Prostate gland (tissue), 2 donors: ENCODE data around the gene C22orf23. TPM values are rescaled to one million over a fixed set of nuclear protein-coding genes. Genes with fewer than 3 reads are reported as not detected.

Source experiments
- DNase-seq: peaks from one replicate; pipeline ENCODE4 v3.0.0-alpha.2; 2019; ENCODE audit warnings: low spot score
- H3K27ac ChIP-seq, 2 donors: fragments of 200-600 bp; sonication (generic); 2 replicates each; pipeline ENCODE4 v1.5.1; 2017 to 2019
- H3K27me3 ChIP-seq: fragments of 200-600 bp; sonication (generic); replicated peaks from 2 replicates; pipeline ENCODE4 v1.5.1; 2019; ENCODE audit not compliant: insufficient read depth
- H3K36me3 ChIP-seq, 2 donors: fragments of 200-600 bp; sonication (generic); 1 replicate in 1 of 2; 2 replicates in 1 of 2; pipeline versions ENCODE4 v1.5.1 to v1.8.1; 2017 to 2019
- H3K4me1 ChIP-seq: fragments of 200-600 bp; sonication (generic); replicated peaks from 2 replicates; pipeline ENCODE4 v1.5.1; 2019
- H3K4me3 ChIP-seq, 2 donors: fragments of 200-600 bp; sonication (generic); 2 replicates each; pipeline ENCODE4 v1.5.1; 2017 to 2019
- H3K9me3 ChIP-seq: fragments of 200-600 bp; sonication (generic); 2 replicates; pipeline ENCODE4 v1.5.1; 2017
- POLR2A ChIP-seq: fragments of 450-650 bp; IDR thresholded peaks from one replicate; pipeline ENCODE4 v1.6.1; 2016; ENCODE audit warnings: antibody characterized with exemption, mild to moderate bottlenecking
- POLR2AphosphoS5 ChIP-seq: sonication (generic); formaldehyde crosslinking; IDR thresholded peaks from one replicate; pipeline ENCODE4 v1.6.1; 2017; ENCODE audit warnings: antibody characterized with exemption
- WGBS: methylation state at CpG from one replicate; pipeline ENCODE4 v1.1.5; 2018; 5-methylcytosine and 5-hydroxymethylcytosine counted together
- intact Hi-C: fragments of 100-400 bp; cut with DNase I; formaldehyde crosslinking; loops from one replicate; pipeline ENCODE4 v1.14.2; 2022
- total RNA-seq, 2 donors: library from RNA; depleted of rRNA; stranded (reverse); fragments of >200 nt; gene quantifications; one replicate each; pipeline ENCODE4 v1.1.0, GENCODE V29; 2016
- TF ChIP-seq, protein P1 (sequence below), 4 experiments: fragments of 200-600 bp in 2 of 4; fragments of 450-650 bp in 2 of 4; sonication (generic) in 2 of 4; IDR thresholded peaks; 1 replicate in 3 of 4; 2 replicates in 1 of 4; pipeline ENCODE4 v1.5.1; 2016 to 2019; ENCODE audit warnings: antibody characterized with exemption in 4 of 4, mild to moderate bottlenecking in 2 of 4, moderate library complexity in 2 of 4

The C22orf23 gene
- total RNA-seq, 2 donors from 2014 or later: 9.7 TPM; not detected in 1

DNA sequence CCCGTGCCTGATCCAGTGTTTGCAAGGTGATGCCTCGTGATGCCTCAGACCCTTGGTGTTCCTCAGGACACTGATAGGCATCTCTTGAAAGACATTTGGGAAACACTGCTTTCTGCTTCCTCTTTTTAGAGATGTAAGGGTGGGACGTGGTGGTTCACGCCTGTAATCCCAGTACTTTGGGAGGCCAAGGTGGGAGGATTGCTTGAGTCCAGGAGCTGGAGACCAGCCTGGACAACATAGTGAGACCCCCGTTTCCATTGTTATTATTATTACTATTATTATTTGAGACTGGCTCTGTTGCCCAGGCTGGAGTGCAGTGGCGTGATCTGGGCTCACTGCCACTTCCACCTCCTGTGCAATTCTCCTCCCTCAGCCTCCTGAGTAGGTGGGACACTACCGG is 37.5 kb upstream of the C22orf23 start:
- Histone ChIP-seq H3K27me3 (no peaks in the 10 kb centered on the region), H3K9me3 (no peaks in the 10 kb centered on the region), H3K27ac (no peak overlapping the region), H3K4me3 (no peak overlapping the region), H3K36me3 (no peaks in the 10 kb centered on the region), H3K4me1 (no peaks in the 10 kb centered on the region)
- TF ChIP-seq POLR2AphosphoS5 (no peak), POLR2A (no peak)
- TF ChIP-seq, protein P1, sequence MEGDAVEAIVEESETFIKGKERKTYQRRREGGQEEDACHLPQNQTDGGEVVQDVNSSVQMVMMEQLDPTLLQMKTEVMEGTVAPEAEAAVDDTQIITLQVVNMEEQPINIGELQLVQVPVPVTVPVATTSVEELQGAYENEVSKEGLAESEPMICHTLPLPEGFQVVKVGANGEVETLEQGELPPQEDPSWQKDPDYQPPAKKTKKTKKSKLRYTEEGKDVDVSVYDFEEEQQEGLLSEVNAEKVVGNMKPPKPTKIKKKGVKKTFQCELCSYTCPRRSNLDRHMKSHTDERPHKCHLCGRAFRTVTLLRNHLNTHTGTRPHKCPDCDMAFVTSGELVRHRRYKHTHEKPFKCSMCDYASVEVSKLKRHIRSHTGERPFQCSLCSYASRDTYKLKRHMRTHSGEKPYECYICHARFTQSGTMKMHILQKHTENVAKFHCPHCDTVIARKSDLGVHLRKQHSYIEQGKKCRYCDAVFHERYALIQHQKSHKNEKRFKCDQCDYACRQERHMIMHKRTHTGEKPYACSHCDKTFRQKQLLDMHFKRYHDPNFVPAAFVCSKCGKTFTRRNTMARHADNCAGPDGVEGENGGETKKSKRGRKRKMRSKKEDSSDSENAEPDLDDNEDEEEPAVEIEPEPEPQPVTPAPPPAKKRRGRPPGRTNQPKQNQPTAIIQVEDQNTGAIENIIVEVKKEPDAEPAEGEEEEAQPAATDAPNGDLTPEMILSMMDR (IDR thresholded peaks at IDR 0.05): no peak
- intact Hi-C loops: no loop called here
- WGBS: 89% methylated on average over 7 of the region's 7 CpGs
- DNase-seq: no peak

DNA sequence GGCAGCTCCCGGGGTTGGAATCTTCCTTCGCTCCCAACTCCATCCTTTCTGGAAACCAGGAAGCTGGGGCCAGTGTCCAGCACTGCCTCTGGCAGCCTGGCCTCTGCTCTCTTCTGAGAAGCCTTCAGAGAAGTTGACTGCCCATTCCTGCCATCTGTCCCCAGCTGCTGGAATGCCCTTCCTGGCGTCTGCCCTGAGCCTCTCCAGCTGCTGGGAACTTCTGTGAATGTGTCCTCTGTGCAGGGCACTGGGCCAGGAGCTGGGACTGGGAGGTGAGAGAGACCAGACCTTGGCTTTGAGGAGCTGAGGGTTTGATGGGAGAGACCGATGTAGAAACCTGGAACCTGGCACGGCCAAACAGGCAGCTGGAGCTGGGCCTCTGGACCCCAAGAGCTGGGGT is 36.9 kb upstream of the C22orf23 start:
- Histone ChIP-seq H3K4me3 (no peak overlapping the region), H3K27ac (no peak overlapping the region), H3K36me3 (no peaks in the 10 kb centered on the region), H3K9me3 (no peaks in the 10 kb centered on the region), H3K4me1 (no peaks in the 10 kb centered on the region), H3K27me3 (no peaks in the 10 kb centered on the region)
- intact Hi-C loops: no loop called here
- TF ChIP-seq POLR2A: no peak
- TF ChIP-seq, protein P1 (IDR thresholded peaks at IDR 0.05): no peak
- no peak for TF ChIP-seq POLR2AphosphoS5
- 67% methylated on average over 5 of the region's 5 CpGs for WGBS
- DNase-seq: no peak

DNA sequence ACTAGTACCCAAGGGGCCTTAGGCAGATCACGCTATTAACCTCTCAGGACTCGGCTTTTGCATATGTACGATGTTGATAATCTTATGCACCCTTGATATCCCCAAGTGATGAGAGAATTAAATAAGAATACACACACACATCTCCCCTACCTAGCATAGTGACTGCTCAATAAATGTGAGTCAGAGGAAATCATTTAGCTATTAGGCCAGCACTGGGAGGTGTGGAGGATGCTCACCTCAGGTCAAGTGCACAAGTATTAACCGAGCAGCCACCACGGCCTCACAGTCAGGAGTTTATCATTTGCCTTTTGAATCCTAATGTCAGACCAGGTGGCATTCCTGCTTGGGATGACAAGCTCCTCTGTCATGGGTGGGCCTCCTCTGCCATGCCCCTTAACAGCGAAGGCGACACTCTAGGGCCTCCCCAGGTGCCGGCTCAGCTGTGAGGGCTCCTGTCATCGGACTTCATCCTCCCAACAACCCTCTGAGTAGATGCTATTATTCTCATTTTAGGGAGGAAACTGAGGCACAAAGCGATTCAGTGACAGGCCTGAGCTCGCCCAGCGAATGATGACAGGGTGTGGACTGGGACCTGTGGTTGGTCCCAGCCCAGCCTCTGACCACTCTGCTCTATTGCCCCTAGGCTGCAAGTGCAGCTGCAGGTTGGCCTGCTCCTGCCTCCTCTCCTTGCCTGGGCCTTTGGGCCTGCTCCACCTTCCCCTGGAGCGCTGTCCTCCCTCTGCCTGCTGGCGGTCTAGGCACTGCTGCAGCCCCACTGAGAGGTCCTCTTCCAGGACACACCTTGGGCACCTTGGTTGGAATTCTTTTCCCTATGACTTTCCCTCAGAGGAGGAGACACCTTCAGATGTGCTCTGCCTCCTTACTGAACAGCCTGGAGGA is 36.0 kb upstream of the C22orf23 start:
- DNase-seq: no peak
- no peak overlapping the region for H3K27ac ChIP-seq
- H3K4me3 ChIP-seq: no peak overlapping the region
- H3K36me3 ChIP-seq: no peaks in the 10 kb centered on the region
- TF ChIP-seq POLR2AphosphoS5: no peak
- H3K4me1 ChIP-seq: no peaks in the 10 kb centered on the region
- 92% methylated on average over 14 of the region's 14 CpGs for WGBS
- H3K9me3 ChIP-seq: no peaks in the 10 kb centered on the region
- no peaks in the 10 kb centered on the region for H3K27me3 ChIP-seq
- intact Hi-C loops: no loop called here

DNA sequence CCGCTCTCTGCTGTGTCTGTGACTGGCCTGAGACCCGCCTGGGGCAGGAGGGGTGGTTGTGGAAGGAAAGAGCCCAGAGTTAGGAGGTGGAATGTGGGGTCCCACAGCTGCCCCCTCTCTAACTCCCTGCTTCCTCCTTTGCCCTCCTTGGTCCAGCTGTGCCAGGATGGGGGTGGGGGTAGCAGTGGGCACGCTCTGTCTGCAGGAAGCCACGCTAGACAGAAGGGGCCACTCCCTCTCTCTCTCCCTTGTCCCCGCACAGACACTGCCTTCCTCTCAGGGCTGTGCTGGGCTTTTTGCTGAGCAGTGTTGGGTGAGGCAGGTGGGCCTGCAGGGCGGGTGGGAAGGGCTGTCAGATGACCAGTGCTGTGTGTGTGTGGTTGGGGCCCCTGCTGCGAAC is 33.0 kb upstream of the C22orf23 start:
- no peak for DNase-seq
- H3K9me3 ChIP-seq: no peaks in the 10 kb centered on the region
- H3K27me3 ChIP-seq: no peaks in the 10 kb centered on the region
- WGBS: 86% methylated on average over 7 of the region's 7 CpGs
- no peak overlapping the region for H3K4me3 ChIP-seq
- no peaks in the 10 kb centered on the region for H3K4me1 ChIP-seq
- TF ChIP-seq POLR2AphosphoS5: no peak
- TF ChIP-seq, protein P1 (IDR thresholded peaks at IDR 0.05): no peak
- TF ChIP-seq POLR2A: no peak
- intact Hi-C loops: no loop called here
- no peaks in the 10 kb centered on the region for H3K36me3 ChIP-seq
- H3K27ac ChIP-seq: no peak overlapping the region

DNA sequence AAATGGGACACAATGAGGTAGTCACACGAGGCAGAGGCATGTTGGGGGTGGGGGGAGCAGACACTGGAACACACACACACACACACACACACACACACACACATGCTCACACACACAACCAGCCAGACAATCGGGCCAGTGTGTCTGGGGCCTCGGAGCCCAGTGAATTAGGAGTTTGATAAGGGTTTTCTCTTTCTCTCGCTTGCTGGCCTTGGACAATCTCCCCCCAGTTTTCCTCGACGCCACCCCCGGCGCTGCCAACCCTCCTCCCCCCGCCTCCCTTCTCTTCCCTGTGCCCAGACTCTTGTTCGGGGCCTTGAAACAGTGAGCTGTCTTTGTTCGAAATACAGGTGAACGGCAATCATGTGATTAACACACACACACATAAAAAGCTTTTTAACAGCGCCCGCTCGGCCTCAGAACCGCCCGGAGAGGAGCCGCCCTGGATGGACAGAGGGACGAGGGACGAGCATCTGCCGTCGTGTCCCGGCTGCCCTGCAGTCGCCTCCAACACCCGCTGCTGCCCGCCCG is 32.4 kb upstream of the C22orf23 start:
- Histone ChIP-seq H3K9me3 (no peaks in the 10 kb centered on the region), H3K36me3 (no peaks in the 10 kb centered on the region), H3K27ac (no peak overlapping the region), H3K27me3 (no peaks in the 10 kb centered on the region), H3K4me1 (no peaks in the 10 kb centered on the region), H3K4me3 (no peak overlapping the region)
- DNase-seq: no peak
- WGBS: 72% methylated on average over 27 of the region's 27 CpGs
- intact Hi-C loops: no loop called here
- TF ChIP-seq POLR2A: no peak
- TF ChIP-seq POLR2AphosphoS5: no peak
- TF ChIP-seq, protein P1 (IDR thresholded peaks at IDR 0.05): no peak
